Colonic mucosa (tissue), 4 donors: Measurements from ENCODE around the gene GJC1. TPM values are rescaled to one million over a fixed set of nuclear protein-coding genes. Genes with fewer than 3 reads are reported as not detected.

ENCODE experiments used
- DNase-seq: peaks from one replicate; pipeline ENCODE4 v3.0.0-alpha.2; 2020
- H3K27ac ChIP-seq: fragments of 200-600 bp; one replicate; pipeline ENCODE4 v1.8.0; 2021
- H3K27me3 ChIP-seq: fragments of 200-600 bp; one replicate; pipeline ENCODE4 v1.8.0; 2021
- H3K36me3 ChIP-seq: fragments of 200-600 bp; one replicate; pipeline ENCODE4 v1.8.0; 2021
- H3K4me1 ChIP-seq: fragments of 200-600 bp; one replicate; pipeline ENCODE4 v1.8.0; 2021; ENCODE audit warnings: mild to moderate bottlenecking
- H3K4me3 ChIP-seq: fragments of 200-600 bp; one replicate; pipeline ENCODE4 v1.8.0; 2021
- H3K9ac ChIP-seq, 2 donors: one replicate each; pipeline ENCODE4 v1.7.0; 2013; ENCODE audit warnings: control low read depth in 2 of 2, low read depth in 2 of 2, low read length in 2 of 2
- H3K9me3 ChIP-seq: fragments of 200-600 bp; one replicate; pipeline ENCODE4 v1.8.0; 2021
- CTCF ChIP-seq: fragments of 200-600 bp; IDR thresholded peaks from one replicate; pipeline ENCODE4 v1.8.0; 2022; ENCODE audit warnings: antibody characterized with exemption, mild to moderate bottlenecking
- intact Hi-C: fragments of 100-400 bp; cut with DNase I; formaldehyde crosslinking; loops from one replicate; pipeline ENCODE4 v1.14.1; 2022
- total RNA-seq, 2 donors: library from RNA; stranded (reverse); fragmentation: NEBNext Ultra II Directional in 1 of 2; extraction: Animal tissue kit (Norgen Biotek cat#: 25700) in 1 of 2; gene quantifications; one replicate each; pipeline ENCODE4 v1.2.1, GENCODE V29; 2021
- donor health status: healthy.
- donor health status: DM: no; HTN: no; CAD: no.
- donor health status: DM: no; HTN: no; CAD: no.

Gene GJC1
- total RNA-seq, 2 donors from 2014 or later = 1.1 to 8.2 TPM

- Histone ChIP-seq H3K4me1 (no peaks in the 10 kb centered on the region), H3K9ac (no peak overlapping the region), H3K36me3 (peaks cover 3% of the 10 kb centered on the region), H3K4me3 (no peak overlapping the region), H3K27ac (no peak overlapping the region), H3K9me3 (no peaks in the 10 kb centered on the region), H3K27me3 (no peaks in the 10 kb centered on the region)
- intact Hi-C loops = no loop called here
- no peak for DNase-seq
- no peak for TF ChIP-seq CTCF
Observed at GRCh38 chr17:44850612-44851011, 20.5 kb upstream of the GJC1 start.

GRCh38 chr17:44850025-44850424 lies 19.9 kb upstream of the GJC1 start:
- H3K9ac ChIP-seq = no peak overlapping the region
- H3K4me3 ChIP-seq = no peak overlapping the region
- H3K36me3 ChIP-seq = peaks cover 3% of the 10 kb centered on the region
- no peak overlapping the region for H3K27ac ChIP-seq
- no peak for DNase-seq
- H3K9me3 ChIP-seq = no peaks in the 10 kb centered on the region
- H3K27me3 ChIP-seq = no peaks in the 10 kb centered on the region
- no peaks in the 10 kb centered on the region for H3K4me1 ChIP-seq
- TF ChIP-seq CTCF = no peak
- intact Hi-C loops = no loop called here

GRCh38 chr17:44848961-44849489 lies 18.9 kb upstream of the GJC1 start:
- Histone ChIP-seq H3K9ac (no peak overlapping the region), H3K27me3 (no peaks in the 10 kb centered on the region), H3K27ac (no peak overlapping the region), H3K4me1 (no peaks in the 10 kb centered on the region), H3K36me3 (no peaks in the 10 kb centered on the region), H3K4me3 (no peak overlapping the region), H3K9me3 (no peaks in the 10 kb centered on the region)
- no peak for TF ChIP-seq CTCF
- intact Hi-C loops = no loop called here
- DNase-seq = no peak

GRCh38 chr17:44848257-44848795 lies 18.2 kb upstream of the GJC1 start:
- no peaks in the 10 kb centered on the region for H3K36me3 ChIP-seq
- H3K4me1 ChIP-seq = no peaks in the 10 kb centered on the region
- no peak overlapping the region for H3K4me3 ChIP-seq
- intact Hi-C loops = no loop called here
- H3K9ac ChIP-seq = no peak overlapping the region
- DNase-seq = no peak
- no peaks in the 10 kb centered on the region for H3K27me3 ChIP-seq
- TF ChIP-seq CTCF = no peak
- H3K9me3 ChIP-seq = no peaks in the 10 kb centered on the region
- no peak overlapping the region for H3K27ac ChIP-seq

GRCh38 chr17:44847586-44847985 lies 17.5 kb upstream of the GJC1 start, which contains the start of gene HIGD1B:
Gene HIGD1B, plus strand, starts transcription at chr17:44847883. Its CDS starts 270 bp downstream, at chr17:44848153.
- H3K9ac ChIP-seq = no peak within 1 kb of the TSS
- DNase-seq = no peak
- H3K4me1 ChIP-seq = no peaks in the 10 kb centered on the region
- no peaks in the 10 kb centered on the region for H3K9me3 ChIP-seq
- intact Hi-C loops = no loop called here
- H3K36me3 ChIP-seq = no peaks in the 10 kb centered on the region
- H3K27me3 ChIP-seq = no peaks in the 10 kb centered on the region
- TF ChIP-seq CTCF = no peak
- H3K27ac ChIP-seq = no peak within 1 kb of the TSS
- H3K4me3 ChIP-seq = no peak within 1 kb of the TSS
